ENCODE data around the gene VNN1. TPM values are rescaled to one million over a fixed set of nuclear protein-coding genes. Genes with fewer than 3 reads are reported as not detected.

VNN1 gene, protein sequence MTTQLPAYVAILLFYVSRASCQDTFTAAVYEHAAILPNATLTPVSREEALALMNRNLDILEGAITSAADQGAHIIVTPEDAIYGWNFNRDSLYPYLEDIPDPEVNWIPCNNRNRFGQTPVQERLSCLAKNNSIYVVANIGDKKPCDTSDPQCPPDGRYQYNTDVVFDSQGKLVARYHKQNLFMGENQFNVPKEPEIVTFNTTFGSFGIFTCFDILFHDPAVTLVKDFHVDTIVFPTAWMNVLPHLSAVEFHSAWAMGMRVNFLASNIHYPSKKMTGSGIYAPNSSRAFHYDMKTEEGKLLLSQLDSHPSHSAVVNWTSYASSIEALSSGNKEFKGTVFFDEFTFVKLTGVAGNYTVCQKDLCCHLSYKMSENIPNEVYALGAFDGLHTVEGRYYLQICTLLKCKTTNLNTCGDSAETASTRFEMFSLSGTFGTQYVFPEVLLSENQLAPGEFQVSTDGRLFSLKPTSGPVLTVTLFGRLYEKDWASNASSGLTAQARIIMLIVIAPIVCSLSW
- total RNA-seq = 0.57 and 0.88 TPM in 2 replicates

DNA sequence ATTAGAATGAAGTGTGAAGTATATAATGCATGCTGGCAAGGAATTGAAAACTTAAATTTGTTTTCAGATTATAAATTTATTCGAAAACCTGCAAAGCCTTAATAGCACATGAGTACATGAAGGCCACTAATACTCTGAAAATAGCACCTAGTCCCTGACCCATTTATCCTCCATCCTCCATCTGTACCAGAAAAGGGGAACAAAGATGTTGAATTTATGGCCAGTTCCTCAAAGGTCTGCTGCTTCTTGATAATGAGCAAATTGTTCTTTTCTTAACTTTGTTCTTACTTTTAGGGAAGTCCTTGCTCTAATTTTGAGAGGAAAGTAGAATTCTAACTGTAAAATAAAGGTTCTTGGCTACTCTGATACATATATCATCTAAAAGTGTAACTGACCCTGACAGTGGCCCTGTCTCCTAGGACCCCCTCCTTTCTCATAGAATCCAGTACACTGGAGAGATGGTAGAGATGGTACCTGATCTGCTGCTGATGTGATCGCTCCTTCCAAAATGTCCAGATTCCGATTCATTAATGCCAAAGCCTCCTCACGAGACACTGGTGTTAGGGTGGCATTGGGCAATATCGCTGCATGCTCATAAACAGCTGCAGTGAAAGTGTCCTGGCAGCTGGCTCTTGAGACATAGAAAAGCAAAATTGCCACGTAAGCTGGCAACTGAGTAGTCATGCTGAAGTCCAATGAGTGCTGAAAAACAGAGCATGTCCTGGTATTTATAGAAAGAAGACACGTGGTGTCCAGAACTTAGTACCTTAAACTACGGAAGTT, at the start of gene VNN1:
Gene VNN1 (minus strand): TSS at position 704 of the 783 bp plus-strand sequence. CDS start 20 bp downstream, at position 684.

DNA sequence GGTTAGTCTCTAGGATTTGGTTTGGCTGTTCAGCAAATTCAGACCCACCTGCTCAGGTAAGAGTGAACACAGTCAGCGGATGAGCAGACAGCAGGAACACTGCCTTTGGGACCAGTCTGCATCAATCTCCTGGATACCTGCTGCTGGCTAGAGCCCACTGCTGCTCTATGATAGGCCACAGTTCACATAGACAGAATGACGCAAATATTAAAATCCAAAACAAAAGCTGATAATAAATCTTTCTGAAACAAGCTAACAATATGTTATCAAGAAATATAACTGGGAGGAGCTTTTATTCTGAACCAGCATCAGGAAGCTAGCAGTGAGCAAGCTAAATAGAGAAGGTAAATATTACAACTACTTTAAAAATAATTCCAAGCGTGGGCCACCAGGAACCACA, 54.8 kb downstream of the VNN1 start, which contains the start of gene TAAR1:
Gene TAAR1 (minus strand): TSS at position 101 of the 400 bp plus-strand sequence. CDS start 13,179 bp downstream, outside the sequence.

Other genes starting within 250 kb of the VNN1 start
- 28.2 and 36.4 TPM in 2 replicates for gene STX7, start 200.9 kb downstream of the VNN1 start, total RNA-seq
- not detected in 2 replicates for gene TAAR9, start 175.8 kb downstream of the VNN1 start, total RNA-seq
- not detected in 2 replicates for gene TAAR8, start 161.4 kb downstream of the VNN1 start, total RNA-seq
- not detected in 2 replicates for gene TAAR6, start 143.7 kb downstream of the VNN1 start, total RNA-seq
- not detected in 2 replicates for gene TAAR5, start 124.3 kb downstream of the VNN1 start, total RNA-seq
- gene TAAR2, start 89.8 kb downstream of the VNN1 start, total RNA-seq = not detected in 2 replicates
- not detected in 2 replicates for gene TAAR1, start 54.9 kb downstream of the VNN1 start, total RNA-seq
- 0.14 TPM in 1 of 2 replicates, not detected in the other for gene VNN2, start 43.8 kb upstream of the VNN1 start, total RNA-seq
- 3.1 and 3.6 TPM in 2 replicates for gene SLC18B1, start 84.6 kb upstream of the VNN1 start, total RNA-seq
- 498 and 981 TPM in 2 replicates for gene RPS12, start 100.5 kb upstream of the VNN1 start, total RNA-seq